CD1c-positive myeloid dendritic cell (primary cell): ENCODE measurements around the gene PTPRT.

ENCODE experiments used
- DNase-seq: peaks from one replicate; pipeline ENCODE4 v3.0.0-alpha.2; 2016; ENCODE audit errors: extremely low spot score

Gene PTPRT

GRCh38 chr20:43022568-43022967 lies 167.1 kb downstream of the PTPRT start:
- no peak for DNase-seq

DNA sequence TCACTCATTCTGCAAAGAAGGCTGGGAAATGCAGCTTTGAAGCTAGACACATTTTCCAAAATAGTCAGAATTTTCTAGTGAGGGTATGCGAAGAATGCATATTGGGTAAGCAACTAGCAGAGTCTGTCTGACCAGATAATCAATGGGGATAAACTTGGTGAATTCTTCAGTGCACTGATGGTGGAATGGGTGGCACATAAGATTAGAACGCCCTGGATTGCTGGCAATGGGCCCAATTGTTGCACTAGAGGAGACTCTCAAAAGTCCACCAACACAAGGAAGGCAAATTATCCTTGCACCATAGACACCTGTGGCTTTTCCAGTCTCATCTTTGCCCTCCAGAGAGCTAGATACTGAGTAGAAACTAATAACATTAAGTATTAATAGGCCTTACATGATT lies 167.6 kb downstream of the PTPRT start:
- no peak for DNase-seq

- DNase-seq = no peak
Observed at GRCh38 chr20:43017241-43018030, 172.3 kb downstream of the PTPRT start.

DNA sequence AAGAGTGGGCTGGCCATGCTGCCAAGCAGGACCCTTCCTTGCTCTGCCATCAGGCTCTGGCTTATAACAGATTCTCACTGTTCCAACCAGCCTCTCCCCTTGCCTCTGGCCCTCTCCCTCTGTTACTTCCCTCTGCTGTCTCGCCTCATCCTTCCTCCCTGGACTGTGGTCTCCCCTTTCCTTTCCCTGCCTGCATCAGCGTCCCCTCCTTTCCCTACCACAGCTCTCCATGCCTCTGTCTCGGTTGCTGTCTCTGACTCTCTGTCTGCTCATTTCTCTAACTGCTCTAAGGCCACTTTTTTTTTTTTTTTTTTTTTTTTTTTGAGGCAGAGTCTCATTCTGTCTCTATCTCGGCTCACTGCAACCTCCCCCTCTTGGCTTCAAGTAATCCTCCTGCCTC lies 173.4 kb downstream of the PTPRT start:
- no peak for DNase-seq

DNA sequence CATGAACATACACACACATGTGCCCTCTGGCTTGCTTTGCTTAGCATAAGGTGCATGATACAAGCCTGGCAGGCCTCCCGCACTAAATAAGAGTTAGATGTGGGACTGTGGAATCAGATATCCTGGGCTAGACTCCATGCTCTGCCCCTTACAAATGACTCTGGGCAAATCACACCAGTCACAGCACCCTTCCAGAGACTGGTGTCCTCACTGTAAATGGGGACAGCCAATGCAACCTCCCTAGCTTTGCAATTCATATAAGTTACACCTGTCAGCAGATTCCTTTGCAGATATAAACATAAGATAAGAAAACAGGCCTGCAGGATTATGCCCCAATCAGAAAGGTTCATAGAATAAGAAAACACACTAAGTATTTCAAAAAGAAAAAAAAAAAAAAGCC lies 174.1 kb downstream of the PTPRT start:
- no peak for DNase-seq

GRCh38 chr20:43014206-43014605 lies 175.5 kb downstream of the PTPRT start:
- no peak for DNase-seq

GRCh38 chr20:43011491-43011890 lies 178.2 kb downstream of the PTPRT start:
- no peak for DNase-seq

DNA sequence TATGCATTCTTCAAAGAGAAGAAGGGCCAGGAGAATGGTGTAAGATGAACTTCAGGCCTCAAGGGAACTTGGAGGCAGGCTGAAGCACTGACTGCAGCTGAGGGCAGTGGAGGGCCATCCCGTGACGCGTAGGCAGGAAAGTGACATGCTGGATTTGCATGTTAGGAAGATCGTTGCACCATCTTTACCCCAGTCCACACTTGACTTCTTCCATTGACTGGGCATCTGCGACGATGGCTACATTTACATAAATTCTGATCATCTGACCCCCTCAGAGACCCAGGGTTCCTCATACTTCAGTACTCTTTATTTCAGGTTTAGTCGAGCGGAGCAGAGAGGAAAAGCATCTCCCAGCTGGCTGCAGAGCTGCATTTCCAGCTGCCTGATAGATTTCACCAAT lies 180.2 kb downstream of the PTPRT start:
- no peak for DNase-seq

- DNase-seq = no peak
Observed at GRCh38 chr20:43007525-43007924, 182.2 kb downstream of the PTPRT start.

DNA sequence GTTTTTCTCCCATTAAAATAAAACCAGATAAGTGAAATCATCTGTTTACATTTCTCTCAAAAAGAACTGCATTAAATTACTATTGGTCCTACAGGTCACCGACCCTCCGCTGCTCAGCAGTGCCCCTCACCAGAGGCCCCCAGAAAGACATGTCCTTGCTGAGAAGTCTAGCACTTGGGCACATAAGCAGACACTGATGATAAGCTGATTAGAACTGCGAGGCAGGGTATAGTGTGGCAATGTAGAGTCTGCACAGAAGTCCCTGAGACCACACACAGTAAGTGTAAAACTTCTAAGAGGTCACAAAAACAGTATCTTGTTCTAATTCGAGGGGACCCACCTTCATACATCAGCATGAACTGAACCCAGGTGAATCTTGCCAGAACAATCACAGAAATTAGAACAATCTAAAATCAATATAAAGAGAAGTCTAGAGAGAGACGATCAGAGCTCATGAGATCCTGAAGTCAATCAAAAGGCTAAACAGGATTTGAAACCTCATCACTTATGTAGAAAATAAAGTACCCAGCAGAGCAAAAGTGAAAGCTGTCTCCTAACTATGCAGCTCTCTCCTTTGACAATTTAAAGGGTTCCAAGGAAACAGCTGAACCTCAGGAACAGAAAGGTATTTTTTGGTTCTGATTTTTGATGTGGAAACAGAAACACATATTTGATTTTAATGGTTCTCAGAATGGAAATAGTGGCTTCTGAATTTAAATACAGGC lies 182.9 kb downstream of the PTPRT start:
- DNase-seq = no peak

DNA sequence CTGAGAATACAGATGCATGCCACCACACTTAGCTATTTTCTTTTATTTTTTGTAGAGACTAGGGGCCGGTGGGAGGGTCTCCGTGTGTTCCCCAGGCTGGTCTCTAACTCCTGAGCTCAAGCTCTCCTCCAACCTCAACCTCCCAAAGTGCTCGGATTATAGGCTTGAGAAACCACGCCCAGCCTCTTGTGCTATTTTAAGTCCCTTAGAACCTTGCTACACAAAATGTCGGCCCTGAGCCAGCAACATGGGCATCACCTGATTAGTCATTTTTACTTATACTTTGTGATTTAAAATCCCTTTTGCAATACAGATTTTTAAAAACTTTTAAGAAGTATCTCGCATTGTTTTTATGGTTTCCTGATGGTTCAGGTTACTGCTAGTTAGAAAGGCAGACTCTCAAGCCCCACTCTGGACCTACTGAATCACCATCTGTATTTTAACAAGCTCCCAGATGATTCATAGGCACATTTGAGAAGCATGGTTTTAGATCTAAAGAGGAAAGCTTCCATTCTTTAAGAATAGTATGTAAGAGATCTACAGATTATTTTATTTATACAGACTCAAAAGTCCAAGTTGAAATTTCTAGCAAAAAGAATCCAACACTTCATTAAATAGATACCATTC lies 186.3 kb downstream of the PTPRT start:
- no peak for DNase-seq

- no peak for DNase-seq
Observed at GRCh38 chr20:42996141-42996540, 193.6 kb downstream of the PTPRT start.

GRCh38 chr20:42988319-42988718 lies 201.4 kb downstream of the PTPRT start:
- DNase-seq = no peak

DNA sequence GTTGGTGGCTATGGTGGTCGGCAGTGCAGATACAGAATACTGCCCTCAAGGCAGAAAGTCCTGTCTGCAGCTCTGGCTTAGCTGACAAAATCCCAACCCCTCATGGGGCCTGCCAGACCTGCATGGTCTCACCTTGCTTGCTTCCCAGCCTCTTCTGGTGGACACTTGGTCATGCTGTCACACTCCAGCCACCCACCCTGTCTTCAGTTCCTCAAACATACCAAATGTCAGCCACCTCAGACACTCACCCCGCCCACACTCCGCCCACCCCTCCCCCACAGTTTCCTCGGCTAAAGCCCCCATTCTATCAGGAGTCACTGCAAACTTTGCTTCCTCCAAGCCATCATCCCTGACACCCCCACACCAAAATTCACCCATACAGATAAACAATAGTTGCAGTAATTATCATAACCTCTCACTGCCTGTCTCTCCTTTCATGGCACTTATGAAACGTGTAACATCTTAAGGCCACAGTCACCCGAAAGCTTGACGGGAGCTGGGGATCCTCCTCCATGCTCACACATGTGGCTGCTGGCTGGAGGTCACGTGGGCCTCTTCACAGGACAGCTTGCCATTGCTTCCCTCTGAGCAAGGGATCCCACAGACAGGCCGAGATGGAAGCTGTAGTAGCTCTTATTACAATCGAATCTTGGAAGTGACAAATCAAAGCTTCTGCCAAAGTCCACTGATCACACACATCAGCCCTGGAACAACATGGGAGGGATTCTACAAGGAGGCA lies 202.2 kb downstream of the PTPRT start:
- no peak for DNase-seq

- DNase-seq = no peak
Observed at GRCh38 chr20:42986143-42986773, 203.4 kb downstream of the PTPRT start.

DNA sequence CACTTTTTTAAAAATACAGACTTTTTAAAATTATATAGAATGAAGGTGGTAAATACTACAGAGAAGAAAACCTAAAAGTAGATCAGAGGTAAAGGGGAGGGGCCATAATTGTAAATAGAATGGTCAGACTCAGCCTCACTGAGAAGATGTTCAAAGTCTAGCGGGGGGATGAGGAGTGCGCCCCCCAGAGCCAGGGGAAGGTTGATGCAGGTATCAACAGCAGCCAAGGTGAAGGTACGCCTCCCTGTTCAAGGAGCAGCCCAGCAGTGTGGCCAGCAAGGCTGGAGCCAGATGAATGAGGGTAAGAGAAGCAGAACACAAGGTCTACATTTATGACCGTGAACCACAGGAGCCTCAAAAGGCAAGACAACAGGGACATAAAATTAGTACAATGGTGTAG lies 204.1 kb downstream of the PTPRT start:
- no peak for DNase-seq

- no peak for DNase-seq
Observed at GRCh38 chr20:42982218-42982617, 207.5 kb downstream of the PTPRT start.

GRCh38 chr20:42981253-42981652 lies 208.5 kb downstream of the PTPRT start:
- DNase-seq = no peak

GRCh38 chr20:42979720-42980119 lies 210.0 kb downstream of the PTPRT start:
- no peak for DNase-seq

DNA sequence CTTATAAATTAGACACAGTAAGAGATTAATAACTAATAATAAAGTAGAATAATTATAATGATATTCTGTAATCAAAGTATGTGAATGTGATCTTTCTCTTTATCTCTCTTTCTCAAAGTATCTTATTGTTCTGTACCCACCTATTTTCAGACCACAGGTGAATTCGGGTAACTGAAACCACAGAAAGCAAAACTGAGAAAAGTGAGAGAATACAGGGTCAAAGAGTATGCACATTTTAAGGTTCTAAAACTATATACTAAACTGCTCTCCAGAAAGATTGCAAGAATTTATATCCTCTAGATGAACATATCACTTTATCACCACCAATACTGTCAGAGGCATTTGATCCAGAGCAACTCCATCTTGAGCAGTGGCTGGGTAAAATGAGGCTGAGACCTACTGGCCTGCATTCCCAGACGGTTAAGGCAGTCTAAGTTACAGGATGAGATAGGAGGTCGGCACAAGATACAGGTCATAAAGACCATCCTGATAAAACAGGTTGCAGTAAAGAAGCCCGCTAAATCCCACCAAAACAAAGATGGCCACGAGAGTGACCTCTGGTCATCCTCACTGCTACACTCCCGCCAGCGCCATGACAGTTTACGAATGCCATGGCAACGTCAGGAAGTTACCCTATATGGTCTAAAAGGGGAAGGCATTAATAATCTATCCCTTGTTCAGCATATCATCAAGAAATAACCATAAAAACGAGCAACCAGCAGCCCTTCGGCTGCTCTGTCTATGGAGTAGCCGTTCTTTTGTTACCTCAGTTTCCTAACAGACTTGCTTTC lies 211.3 kb downstream of the PTPRT start:
- no peak for DNase-seq

DNA sequence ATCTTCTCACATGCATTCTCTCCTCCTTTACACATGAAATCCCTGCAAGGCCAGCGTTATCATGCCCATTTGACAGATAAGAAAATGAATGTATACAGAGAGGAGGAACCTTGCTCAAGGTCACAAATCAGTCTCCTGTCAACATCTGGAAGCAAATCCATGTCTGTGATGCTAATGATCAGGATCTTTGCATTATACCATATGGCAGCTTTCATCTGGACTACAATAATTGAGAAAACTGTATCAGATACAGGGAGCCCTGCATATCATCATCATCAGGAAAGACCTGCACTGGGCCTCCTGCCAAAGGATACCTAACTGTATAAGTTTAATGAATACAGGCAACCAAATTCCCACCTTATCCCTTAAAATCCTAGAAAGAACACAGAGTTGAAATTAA lies 213.7 kb downstream of the PTPRT start:
- no peak for DNase-seq
